Endodermal cell (in vitro differentiated cells): ENCODE results near the gene CCNK. TPM values are rescaled to one million over a fixed set of nuclear protein-coding genes. Genes with fewer than 3 reads are reported as not detected.
A peak's percentile ranks its signal among the peaks of the same experiment; 100 is the strongest.

Experiments used
- DNase-seq: peaks from one replicate; pipeline ENCODE4 v3.0.0-alpha.2; 2017
- H3K27ac ChIP-seq: 2 replicates; pipeline ENCODE4 v1.5.1; 2013; ENCODE audit warnings: mild to moderate bottlenecking, low read depth, low read length, moderate library complexity
- H3K27me3 ChIP-seq: 2 replicates; pipeline ENCODE4 v1.6.1; 2013; ENCODE audit warnings: mild to moderate bottlenecking, low read length, moderate library complexity; ENCODE audit not compliant: insufficient read depth, control insufficient read depth, poor library complexity, severe bottlenecking
- H3K36me3 ChIP-seq: 2 replicates; pipeline ENCODE4 v1.7.0; 2013; ENCODE audit warnings: mild to moderate bottlenecking, low read length, moderate library complexity; ENCODE audit not compliant: control insufficient read depth, insufficient read depth
- H3K4me1 ChIP-seq: one replicate; pipeline ENCODE4 v1.7.0; 2013; ENCODE audit warnings: low read length; ENCODE audit not compliant: control insufficient read depth, insufficient read depth
- H3K4me3 ChIP-seq: 2 replicates; pipeline ENCODE4 v1.5.1; 2013; ENCODE audit warnings: mild to moderate bottlenecking, low read length, moderate library complexity
- H3K9ac ChIP-seq: 2 replicates; pipeline ENCODE4 v1.6.1; 2013; ENCODE audit warnings: mild to moderate bottlenecking, low read length, moderate library complexity; ENCODE audit not compliant: poor library complexity, severe bottlenecking; ENCODE audit errors: extremely low read depth
- H3K9me3 ChIP-seq: 2 replicates; pipeline ENCODE4 v1.6.1; 2013; ENCODE audit warnings: mild to moderate bottlenecking, low read length, moderate library complexity; ENCODE audit not compliant: control insufficient read depth
- H3K27ac Mint-ChIP-seq: 2 replicates; pipeline ENCODE4 v1.8.0; 2020; ENCODE audit warnings: mixed read lengths
- H3K27me3 Mint-ChIP-seq: 2 replicates; pipeline ENCODE4 v1.8.0; 2021; ENCODE audit warnings: mild to moderate bottlenecking, mixed read lengths; ENCODE audit not compliant: insufficient read depth
- H3K36me3 Mint-ChIP-seq: 2 replicates; pipeline ENCODE4 v1.8.0; 2020; ENCODE audit warnings: low read depth, mixed read lengths
- H3K4me1 Mint-ChIP-seq: 2 replicates; pipeline ENCODE4 v1.8.0; 2020; ENCODE audit warnings: mixed read lengths
- H3K4me3 Mint-ChIP-seq: 2 replicates; pipeline ENCODE4 v1.8.0; 2020; ENCODE audit warnings: mild to moderate bottlenecking, moderate library complexity, mixed read lengths
- H3K9me3 Mint-ChIP-seq: 2 replicates; pipeline ENCODE4 v1.8.0; 2020; ENCODE audit warnings: mild to moderate bottlenecking, mixed read lengths
- WGBS, 2 experiments: methylation state at CpG; one replicate each; pipeline versions ENCODE4 v1.1.5 to v1.1.7; 2013; ENCODE audit warnings: missing lambda C conversion rate in 2 of 2, mixed read lengths in 1 of 2; ENCODE audit not compliant: insufficient coverage in 1 of 2, insufficient read length in 1 of 2; 5-methylcytosine and 5-hydroxymethylcytosine counted together
- total RNA-seq, 2 donors: library from RNA; stranded (reverse); fragmentation: NEBNext Ultra II Directional in 1 of 2; extraction: Animal tissue kit (Norgen Biotek cat#: 25700) in 1 of 2; gene quantifications; 2 replicates in 1 of 2; 3 replicates in 1 of 2; pipeline ENCODE4 v1.2.1, GENCODE V29; 2021
- TF ChIP-seq, protein P1 (sequence below): fragments of 200-600 bp; sonication (generic); conservative IDR thresholded peaks from 2 replicates; pipeline ENCODE4 v1.5.0; 2021; ENCODE audit warnings: antibody characterized with exemption, mild to moderate bottlenecking

Gene CCNK
- total RNA-seq, 2 donors from 2014 or later, result 71.5 to 77.1 TPM

DNA sequence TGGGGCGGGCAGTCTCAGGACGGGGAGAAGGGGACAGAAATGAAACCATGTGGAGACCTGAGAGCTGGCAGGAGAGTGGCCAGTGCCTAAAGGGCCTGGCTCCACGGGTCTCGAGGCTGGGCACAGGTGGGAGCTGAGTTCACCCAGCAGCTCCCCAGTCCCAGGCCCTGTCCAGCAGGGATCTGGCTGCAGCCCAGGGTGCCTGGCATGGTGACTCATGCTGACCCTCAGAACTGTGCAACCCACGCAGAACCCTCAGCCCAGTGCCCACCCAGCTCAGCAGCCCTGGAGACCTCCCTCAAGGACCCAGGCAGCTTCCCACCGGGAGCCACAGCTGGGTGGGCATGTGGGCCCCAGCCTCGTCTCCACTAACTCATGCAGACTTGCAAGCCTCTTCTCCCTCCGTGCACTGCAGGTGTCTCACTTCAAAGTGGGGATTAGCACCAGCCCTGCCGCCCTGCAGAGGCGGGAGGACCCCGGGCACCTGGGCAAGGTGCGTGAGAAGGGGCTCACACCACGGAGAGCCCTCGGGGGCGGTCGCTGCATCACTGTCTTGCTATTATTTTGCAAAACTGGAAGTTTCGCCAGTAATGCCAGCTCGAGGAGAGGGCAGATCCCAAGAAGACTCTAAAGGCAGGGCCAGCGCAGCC lies 46.3 kb downstream of the CCNK start:
- no peak for DNase-seq
- Histone ChIP-seq H3K27me3 (no peaks in the 10 kb centered on the region), H3K4me1 (peaks cover 28% of the 10 kb centered on the region), H3K9ac (no peak overlapping the region), H3K36me3 (peaks cover 4% of the 10 kb centered on the region), H3K4me3 (no peak overlapping the region), H3K9me3 (no peaks in the 10 kb centered on the region), H3K27ac (no peak overlapping the region)
- TF ChIP-seq, protein P1, sequence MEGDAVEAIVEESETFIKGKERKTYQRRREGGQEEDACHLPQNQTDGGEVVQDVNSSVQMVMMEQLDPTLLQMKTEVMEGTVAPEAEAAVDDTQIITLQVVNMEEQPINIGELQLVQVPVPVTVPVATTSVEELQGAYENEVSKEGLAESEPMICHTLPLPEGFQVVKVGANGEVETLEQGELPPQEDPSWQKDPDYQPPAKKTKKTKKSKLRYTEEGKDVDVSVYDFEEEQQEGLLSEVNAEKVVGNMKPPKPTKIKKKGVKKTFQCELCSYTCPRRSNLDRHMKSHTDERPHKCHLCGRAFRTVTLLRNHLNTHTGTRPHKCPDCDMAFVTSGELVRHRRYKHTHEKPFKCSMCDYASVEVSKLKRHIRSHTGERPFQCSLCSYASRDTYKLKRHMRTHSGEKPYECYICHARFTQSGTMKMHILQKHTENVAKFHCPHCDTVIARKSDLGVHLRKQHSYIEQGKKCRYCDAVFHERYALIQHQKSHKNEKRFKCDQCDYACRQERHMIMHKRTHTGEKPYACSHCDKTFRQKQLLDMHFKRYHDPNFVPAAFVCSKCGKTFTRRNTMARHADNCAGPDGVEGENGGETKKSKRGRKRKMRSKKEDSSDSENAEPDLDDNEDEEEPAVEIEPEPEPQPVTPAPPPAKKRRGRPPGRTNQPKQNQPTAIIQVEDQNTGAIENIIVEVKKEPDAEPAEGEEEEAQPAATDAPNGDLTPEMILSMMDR, result no peak
- Mint-ChIP-seq H3K27ac (no peak overlapping the region), H3K4me3 (no peak overlapping the region), H3K9me3 (no peaks in the 10 kb centered on the region), H3K36me3 (no peaks in the 10 kb centered on the region), H3K4me1 (peaks cover 44% of the 10 kb centered on the region), H3K27me3 (no peaks in the 10 kb centered on the region)
- 81 to 93% methylated on average over 9 to 19 of the region's 19 CpGs for WGBS, 2 experiments

DNA sequence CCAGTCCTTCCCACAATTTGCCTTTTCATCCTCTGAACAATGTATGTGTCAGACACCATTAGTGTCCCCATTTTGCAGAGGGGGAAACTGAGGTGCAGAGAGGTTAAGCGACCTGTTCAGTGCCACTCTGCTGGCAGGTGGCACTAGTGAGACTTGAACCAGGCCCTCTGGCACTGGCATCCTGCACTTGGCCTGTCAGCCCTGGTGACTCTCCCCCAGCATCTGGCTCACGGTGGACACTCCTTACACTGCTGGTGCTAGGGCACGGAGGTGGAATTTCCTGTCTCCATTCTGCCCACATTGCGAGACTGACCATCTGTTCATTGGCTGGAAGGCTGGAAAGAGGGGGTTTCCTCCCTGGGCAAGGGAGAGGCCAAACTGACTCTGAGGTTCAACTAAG lies 48.7 kb downstream of the CCNK start:
- H3K36me3 ChIP-seq, result peaks cover 4% of the 10 kb centered on the region
- Mint-ChIP-seq H3K4me3 (no peak overlapping the region), H3K36me3 (no peaks in the 10 kb centered on the region), H3K4me1 (peaks cover 27% of the 10 kb centered on the region), H3K27me3 (no peaks in the 10 kb centered on the region), H3K27ac (no peak overlapping the region), H3K9me3 (no peaks in the 10 kb centered on the region)
- DNase-seq, result no peak
- peaks cover 7% of the 10 kb centered on the region for H3K4me1 ChIP-seq
- no peaks in the 10 kb centered on the region for H3K9me3 ChIP-seq
- 91 to 96% methylated on average over 4 of the region's 4 CpGs for WGBS, 2 experiments
- H3K27me3 ChIP-seq, result no peaks in the 10 kb centered on the region
- no peak overlapping the region for H3K4me3 ChIP-seq
- H3K9ac ChIP-seq, result no peak overlapping the region
- TF ChIP-seq, protein P1, result no peak
- no peak overlapping the region for H3K27ac ChIP-seq

DNA sequence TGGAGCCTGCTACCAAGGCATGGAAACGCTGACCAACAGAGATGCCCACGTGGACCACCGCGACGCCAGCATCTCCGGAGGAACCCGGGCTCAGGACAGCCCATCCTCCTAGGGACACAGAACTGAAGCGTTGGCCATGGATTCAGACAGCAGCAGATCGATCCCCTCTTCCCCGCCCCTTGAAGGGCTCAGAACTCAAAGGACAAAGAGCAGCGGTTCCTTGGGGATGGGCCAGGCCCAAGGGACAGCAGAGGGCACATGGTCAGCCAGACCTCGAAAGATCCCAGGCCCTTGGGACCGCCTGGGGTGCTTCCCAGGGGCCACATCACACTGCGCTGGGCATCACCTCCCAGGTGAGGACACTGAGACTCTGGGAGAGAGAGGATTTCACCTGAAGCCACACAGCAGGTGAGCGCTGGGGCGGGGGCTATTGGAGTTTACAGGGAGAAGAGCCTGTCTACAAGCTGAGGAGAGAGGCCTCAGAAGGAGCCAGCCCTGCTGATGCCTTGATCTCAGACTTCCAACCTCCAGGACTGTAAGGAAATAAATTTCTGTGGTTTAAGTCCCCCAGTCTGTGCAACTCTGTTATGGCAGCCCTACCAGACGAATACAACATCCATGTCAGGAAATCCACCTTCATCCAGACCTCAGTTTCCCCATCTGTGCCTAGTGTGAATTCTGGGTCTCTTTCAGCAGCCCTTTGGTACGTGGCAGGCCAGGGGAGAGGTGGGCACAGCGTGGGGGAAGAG lies 49.4 kb downstream of the CCNK start:
- peaks cover 7% of the 10 kb centered on the region for H3K4me1 ChIP-seq
- Mint-ChIP-seq H3K9me3 (no peaks in the 10 kb centered on the region), H3K4me3 (peak overlapping the region; percentile 36), H3K36me3 (no peaks in the 10 kb centered on the region), H3K27ac (peak overlapping the region; percentile 84), H3K27me3 (no peaks in the 10 kb centered on the region), H3K4me1 (peaks cover 21% of the 10 kb centered on the region)
- no peak for DNase-seq
- peak overlapping the region; percentile 45 for H3K4me3 ChIP-seq
- H3K9ac ChIP-seq, result peak overlapping the region; percentile 25
- no peaks in the 10 kb centered on the region for H3K9me3 ChIP-seq
- peaks cover 4% of the 10 kb centered on the region for H3K36me3 ChIP-seq
- no peaks in the 10 kb centered on the region for H3K27me3 ChIP-seq
- peak overlapping the region; percentile 93 for H3K27ac ChIP-seq
- TF ChIP-seq, protein P1, result no peak
- 83 to 91% methylated on average over 16 to 19 of the region's 19 CpGs for WGBS, 2 experiments
